Activated gamma-delta T cell treated with anti-CD3 and anti-CD28 coated beads, Interleukin-2, amount 50 U/mL, for 16 hours (primary cell): ENCODE results near the gene KLHL30.
"Not testable (repeated sequence)": the region's sequence is repeated elsewhere in the genome, so short reads cannot be mapped to it uniquely, and the experiment has no call there.

ENCODE experiments used
- DNase-seq: peaks from one replicate; pipeline ENCODE4 v3.0.0-alpha.2; 2020; ENCODE audit warnings: low read depth

Gene KLHL30

GRCh38 chr2:238101891-238102841 lies 36.3 kb upstream of the KLHL30 start:
- no peak for DNase-seq

DNA sequence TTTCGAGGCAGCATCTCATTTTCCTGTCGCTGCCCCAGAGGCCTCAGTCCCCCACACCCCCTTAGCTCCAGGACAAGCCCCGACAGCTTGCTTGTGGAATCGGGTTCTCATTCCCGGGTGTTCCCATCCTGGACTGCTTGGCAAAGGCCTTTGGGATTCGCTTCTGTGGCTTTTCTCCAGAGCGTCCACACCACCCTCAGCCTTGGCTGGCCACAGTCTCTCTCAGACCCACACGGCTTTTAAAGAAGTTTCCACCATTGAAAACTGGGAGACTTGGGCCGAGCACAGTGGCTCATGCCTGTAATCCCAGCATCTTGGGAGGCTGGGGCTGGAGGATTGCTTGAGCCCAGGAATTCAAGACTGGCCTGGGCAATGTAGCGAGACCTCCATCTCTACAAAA lies 35.6 kb upstream of the KLHL30 start:
- no peak for DNase-seq

DNA sequence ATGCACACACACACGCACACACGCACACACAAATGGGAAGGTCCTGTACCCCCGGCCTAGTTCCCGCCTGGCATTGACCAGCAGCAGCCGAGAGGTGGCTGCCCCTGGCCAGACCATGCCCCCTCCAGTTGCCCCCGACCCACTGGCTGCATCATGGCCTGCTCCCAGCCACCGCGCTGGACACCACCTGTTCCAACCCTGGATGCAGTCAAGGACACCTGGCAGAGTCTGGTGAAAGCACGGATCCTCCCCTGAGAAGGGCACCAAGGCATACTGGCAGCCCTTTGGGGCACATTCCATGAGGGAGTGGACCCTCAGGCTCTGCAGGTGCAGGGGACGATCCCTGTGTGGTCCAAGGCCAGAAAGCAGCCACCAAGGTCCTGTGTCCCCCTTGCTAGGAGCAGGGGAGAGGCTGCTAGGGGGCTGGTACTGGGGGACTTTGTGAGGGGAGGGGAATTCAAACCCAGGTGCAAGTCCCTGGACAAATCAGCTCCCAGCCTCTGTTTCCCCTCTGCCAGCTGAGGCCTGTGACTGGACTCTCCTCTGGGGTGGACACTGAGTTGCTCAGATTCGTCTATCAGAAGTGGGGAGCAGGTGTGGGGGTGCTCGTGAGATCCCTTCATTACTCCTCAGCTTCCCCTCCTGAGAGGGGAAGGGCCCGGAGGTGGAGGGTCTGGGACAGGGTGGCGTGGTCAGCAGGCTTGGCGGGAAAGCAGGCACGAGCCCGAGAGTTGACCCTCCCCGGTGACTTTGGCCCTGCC lies 34.8 kb upstream of the KLHL30 start:
- DNase-seq: no peak

DNA sequence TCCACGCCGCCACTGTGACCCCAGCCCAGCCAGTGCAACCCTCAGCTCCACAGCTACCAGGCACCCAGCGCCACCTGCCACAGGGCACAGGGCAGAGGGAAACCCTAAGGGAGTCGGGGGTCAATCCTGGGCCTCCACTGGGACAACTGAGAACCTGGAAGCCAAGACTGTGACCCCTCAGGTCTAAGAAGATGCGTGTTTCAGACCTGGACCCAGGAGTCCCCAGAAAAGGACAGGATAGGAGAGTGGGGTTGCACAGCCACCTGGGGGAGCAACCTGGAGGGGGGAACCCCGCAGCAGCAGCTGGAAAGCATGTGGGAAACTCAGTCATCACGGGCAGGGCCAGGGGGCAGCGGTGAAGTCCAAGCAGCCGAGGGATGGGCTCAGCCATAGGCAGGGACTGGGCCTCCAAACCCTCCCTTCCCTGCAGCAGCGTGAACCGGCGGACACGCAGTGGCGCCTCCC lies 34.2 kb upstream of the KLHL30 start:
- DNase-seq: no peak

GRCh38 chr2:238104691-238105371 lies 33.6 kb upstream of the KLHL30 start:
- no peak for DNase-seq

DNA sequence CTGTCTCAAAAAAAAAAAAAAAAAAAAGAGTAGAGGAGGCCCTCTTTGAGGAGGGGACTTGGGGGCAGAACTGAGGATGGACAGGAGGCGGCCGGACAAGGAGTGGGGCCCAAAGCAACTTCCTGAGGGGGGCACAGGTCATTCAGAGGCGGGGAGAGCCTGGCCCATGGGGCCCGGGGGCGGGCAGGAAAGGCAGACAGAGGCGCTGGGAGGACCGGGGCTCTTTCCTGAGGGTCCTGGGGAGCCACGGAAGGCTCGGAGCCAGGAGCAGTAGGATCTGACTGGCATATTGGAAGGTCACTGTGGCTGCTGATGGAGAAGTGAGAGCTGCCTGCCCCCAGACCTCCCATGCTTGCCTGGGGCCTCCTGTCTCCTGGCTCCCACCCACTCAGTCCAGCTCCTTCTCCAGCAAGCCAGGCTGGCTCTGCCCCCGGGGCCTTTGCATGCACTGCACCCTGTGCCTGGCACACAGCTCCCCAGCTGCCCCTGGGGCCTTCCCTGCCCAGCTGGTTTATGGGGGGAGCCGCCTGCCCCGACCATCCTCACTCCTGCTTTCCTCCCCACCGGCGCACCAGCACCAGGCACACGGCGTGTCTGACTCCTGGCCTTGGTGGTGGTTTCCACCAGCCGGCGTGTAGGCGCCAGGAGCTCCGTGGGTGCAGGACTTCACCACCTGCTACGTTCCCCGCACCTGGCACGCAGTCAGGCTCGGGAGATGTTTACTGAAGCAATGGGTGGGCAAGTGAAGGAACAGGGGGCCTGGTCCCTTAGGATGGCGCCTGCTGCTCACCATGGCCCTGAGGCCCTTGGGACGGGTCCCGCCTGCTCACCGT lies 32.7 kb upstream of the KLHL30 start:
- no peak for DNase-seq

DNA sequence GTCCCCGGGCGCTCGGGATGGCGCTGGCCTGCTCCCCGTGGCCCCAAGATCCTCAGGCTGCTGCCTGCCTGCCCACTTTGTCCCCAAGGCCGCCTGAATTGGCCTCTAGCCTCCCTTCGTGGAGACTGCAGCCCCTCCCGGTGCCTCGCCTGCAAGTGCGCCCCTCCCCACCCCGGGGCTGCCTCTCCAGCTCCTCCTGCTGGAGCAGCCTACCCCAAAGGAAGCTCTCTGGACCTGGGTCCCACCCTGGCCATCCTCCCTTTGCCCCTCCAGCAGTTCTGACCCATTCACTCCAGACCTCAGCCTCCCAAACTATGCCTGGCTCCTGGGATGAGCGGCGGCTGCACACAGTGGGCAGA lies 32.1 kb upstream of the KLHL30 start:
- no peak for DNase-seq

DNA sequence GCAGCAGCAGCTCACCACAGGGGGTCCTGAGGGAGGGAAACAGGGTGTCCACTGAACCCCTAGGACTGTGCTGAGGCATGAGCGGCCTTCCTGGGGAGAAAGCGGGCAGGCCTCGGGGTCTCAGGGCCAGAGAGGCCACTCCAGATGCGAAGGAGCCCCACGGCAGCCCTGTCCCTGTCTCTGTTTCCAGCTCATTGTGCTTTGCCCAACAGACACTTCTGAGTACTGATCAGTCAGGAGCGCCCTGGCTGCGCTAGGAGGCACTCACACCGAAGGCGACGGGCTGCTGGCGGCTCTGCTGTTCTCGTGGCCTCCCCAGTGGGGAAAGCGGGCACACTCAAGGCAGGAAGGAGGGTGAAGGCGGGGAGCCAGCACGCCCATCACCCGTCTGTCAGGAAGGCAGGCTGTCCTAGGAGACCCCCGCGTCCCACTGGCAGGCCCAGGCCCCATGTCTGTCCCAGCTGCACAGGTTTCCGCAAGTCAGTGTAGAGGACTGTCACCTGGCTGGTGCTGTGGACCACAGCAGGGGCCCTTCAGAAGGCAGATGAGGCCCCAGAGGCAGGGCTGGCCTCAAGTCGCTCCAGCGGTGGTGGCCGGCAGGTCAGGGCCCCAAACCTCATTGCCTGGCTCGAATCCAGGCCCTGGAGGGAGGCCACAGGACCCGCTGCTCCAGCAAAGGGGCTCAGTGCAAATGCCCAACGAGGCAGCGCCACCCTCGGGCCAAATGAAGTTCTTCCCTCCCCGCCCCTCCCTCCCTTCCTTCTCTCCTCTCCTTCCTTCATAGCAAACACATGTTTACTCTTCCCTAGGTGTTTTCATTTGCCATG lies 31.6 kb upstream of the KLHL30 start:
- no peak for DNase-seq

GRCh38 chr2:238107525-238108422 lies 30.7 kb upstream of the KLHL30 start:
- DNase-seq: no peak

- no peak for DNase-seq
Measured at GRCh38 chr2:238108423-238109183, 29.9 kb upstream of the KLHL30 start.

DNA sequence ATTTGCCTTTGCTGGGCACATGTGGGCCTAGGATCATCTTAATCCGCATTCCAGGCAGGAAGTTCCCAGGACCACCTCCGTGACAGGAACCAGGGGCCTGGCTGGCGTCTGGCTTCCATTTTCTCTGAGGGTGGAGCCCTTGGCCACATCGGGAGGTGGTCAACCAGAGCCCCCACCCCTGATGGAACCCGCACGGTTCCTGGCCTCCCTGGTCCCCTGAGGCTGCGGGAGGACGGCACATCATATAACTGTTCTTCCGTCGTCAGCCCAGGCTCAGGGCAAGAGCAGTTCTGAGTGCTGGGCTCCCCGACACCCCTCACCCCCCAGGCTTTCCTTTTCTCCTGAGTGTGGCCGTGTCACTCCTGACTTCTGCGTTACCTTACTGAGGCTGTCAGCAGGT lies 24.9 kb upstream of the KLHL30 start:
- DNase-seq: no peak

DNA sequence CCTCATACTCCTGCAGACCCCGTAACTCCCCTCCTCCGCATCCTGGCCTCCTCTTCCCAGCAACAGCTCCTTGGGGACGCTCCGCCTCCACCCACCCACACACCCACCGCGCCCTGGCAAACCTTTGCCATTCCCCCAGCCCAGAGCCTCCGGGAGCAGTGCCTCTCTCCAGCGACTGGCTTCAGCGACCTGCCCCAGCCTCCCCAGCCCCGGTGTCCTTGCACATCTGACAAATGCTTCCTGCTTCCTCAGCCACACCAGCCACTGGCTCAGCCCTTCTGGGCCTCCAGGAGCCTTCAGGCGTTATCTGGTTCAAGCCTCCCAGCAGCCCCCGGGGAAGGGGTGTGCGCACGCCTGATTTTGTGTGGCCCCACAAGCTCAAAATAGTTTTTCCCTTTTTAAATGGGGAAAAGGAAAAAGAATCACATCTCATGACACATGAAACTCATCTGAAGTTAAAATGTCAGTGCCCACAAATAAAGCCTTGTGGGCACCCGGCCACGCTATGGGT lies 24.1 kb upstream of the KLHL30 start:
- no peak for DNase-seq

GRCh38 chr2:238114851-238115660 lies 23.4 kb upstream of the KLHL30 start:
- DNase-seq: no peak

DNA sequence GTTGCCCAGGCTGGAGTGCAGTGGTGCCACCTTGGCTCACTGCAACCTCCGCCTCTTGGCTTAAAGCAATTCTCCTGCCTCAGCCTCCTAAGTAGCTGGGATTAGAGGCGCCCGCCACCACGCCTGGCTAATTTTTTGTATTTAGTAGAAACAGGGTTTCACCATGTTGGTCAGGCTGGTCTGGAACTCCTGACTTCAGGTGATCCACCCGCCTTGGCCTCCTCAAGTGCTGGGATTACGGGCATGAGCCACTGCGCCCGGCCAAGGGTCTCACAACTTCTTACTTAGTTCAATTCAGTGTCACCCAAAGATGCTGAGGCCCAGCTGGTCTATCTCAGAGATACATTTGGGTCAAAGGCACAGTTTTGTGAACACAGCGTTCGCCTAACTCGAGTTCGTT lies 22.8 kb upstream of the KLHL30 start:
- not testable (repeated sequence) for DNase-seq

- no peak for DNase-seq
Measured at GRCh38 chr2:238116298-238117198, 21.9 kb upstream of the KLHL30 start.

DNA sequence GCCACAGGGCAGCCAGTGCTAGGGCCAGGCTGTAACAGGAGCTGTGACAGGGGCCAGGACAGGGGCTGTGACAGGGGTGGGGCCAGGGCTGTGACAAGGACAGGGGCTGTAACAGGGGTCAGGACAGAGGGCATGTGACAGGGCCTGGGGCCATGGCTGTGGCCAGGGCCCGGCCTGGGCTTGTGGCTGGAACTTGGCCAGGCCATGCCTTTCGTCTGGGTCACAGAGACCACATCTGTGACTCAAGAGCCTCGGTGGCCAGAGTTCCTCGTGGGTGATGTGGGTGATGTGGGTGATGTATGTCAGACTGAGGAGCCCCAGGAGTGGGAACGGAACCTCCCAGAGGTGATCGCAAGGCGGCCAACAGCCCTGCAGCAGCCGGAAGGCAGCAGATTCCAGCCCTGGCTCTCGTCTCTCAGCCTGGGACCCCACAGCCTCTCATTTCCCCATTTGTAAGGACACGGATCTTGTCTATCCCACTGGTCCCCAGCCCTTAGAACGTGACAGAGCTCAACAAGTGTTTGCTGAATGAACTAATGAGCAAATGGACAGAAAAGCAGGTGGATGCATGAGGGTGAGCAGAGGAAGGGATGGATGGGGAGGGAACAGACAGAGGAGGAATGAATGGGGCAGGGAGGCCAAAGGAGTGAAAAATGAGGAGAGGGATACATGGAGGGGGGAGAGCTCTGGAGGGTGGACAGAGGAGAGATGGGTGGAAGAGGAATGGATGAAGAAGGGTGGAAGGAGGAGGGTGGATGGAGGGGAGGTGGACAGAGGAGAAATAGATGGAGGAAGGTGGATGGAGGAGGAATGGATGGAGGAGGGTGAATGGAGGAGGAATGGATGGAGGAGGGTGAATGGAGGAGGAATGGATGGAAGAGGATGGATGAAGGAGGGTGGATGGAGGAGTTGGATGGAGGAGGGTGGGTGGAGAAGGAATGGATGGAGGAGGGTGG lies 21.0 kb upstream of the KLHL30 start:
- no peak for DNase-seq
